ENCODE measurements around the gene C14orf119. TPM values are rescaled to one million over a fixed set of nuclear protein-coding genes. Genes with fewer than 3 reads are reported as not detected.
A peak's percentile ranks its signal among the peaks of the same experiment; 100 is the strongest.

C14orf119 gene
- total RNA-seq, 2 donors from 2014 or later: 35.2 to 38.7 TPM

- DNase-seq (ENCODE audit: low spot score): no peak
- intact Hi-C loops (cut with DNase I): no loop called here
These were observed 18.4 kb upstream of the C14orf119 start for GRCh38 chr14:23076785-23077408.

- peak; percentile 38 for DNase-seq (ENCODE audit: low spot score)
- intact Hi-C loops (cut with DNase I): no loop called here
These were observed 17.3 kb upstream of the C14orf119 start for GRCh38 chr14:23077962-23078361.

GRCh38 chr14:23078692-23079116 is 16.6 kb upstream of the C14orf119 start:
- peak; percentile 90 for DNase-seq (ENCODE audit: low spot score)

GRCh38 chr14:23079716-23080115 is 15.6 kb upstream of the C14orf119 start:
- DNase-seq (ENCODE audit: low spot score): no peak
- intact Hi-C loops (cut with DNase I): no loop called here

More at GRCh38 chr14:23078692-23079116, 16.6 kb upstream of the C14orf119 start:
- intact Hi-C loops (cut with DNase I): no loop called here

GRCh38 chr14:23080474-23080873 is 14.8 kb upstream of the C14orf119 start:
- DNase-seq (ENCODE audit: low spot score): no peak
- intact Hi-C loops (cut with DNase I): no loop called here

GRCh38 chr14:23085458-23085857 is 9.8 kb upstream of the C14orf119 start:
- DNase-seq (ENCODE audit: low spot score): no peak
- intact Hi-C loops (cut with DNase I): no loop called here

GRCh38 chr14:23086565-23086964 is 8.7 kb upstream of the C14orf119 start:
- intact Hi-C loops (cut with DNase I): no loop called here
- no peak for DNase-seq (ENCODE audit: low spot score)

- intact Hi-C loops (cut with DNase I): no loop called here
- peak; percentile 60 for DNase-seq (ENCODE audit: low spot score)
These were observed 5.6 kb upstream of the C14orf119 start for GRCh38 chr14:23089498-23090253.

GRCh38 chr14:23090254-23090636 is 5.1 kb upstream of the C14orf119 start:
- intact Hi-C loops (cut with DNase I): no loop called here
- no peak for DNase-seq (ENCODE audit: low spot score)

- intact Hi-C loops (cut with DNase I): no loop called here
These were observed 3.7 kb upstream of the C14orf119 start for GRCh38 chr14:23091294-23092225.

GRCh38 chr14:23093104-23093503 is 2.2 kb upstream of the C14orf119 start:
- DNase-seq (ENCODE audit: low spot score): no peak
- intact Hi-C loops (cut with DNase I): no loop called here

More at GRCh38 chr14:23091294-23092225, 3.7 kb upstream of the C14orf119 start:
- peak; percentile 28 for DNase-seq (ENCODE audit: low spot score)

GRCh38 chr14:23093526-23093925 is 1.8 kb upstream of the C14orf119 start:
- DNase-seq (ENCODE audit: low spot score): no peak
- intact Hi-C loops (cut with DNase I): no loop called here

- no peak for DNase-seq (ENCODE audit: low spot score)
- intact Hi-C loops (cut with DNase I): no loop called here
These were observed 1.2 kb upstream of the C14orf119 start for GRCh38 chr14:23093991-23094665.

- peak; percentile 89 for DNase-seq (ENCODE audit: low spot score)
- intact Hi-C loops (cut with DNase I): no loop called here
These were observed 574 bp upstream of the C14orf119 start, which contains the start of gene ACIN1 for GRCh38 chr14:23094666-23095195. Gene ACIN1 (minus strand): TSS chr14:23095136. CDS start chr14:23095112, 24 bp downstream.

GRCh38 chr14:23097786-23098185 is 2.5 kb downstream of the C14orf119 start:
- intact Hi-C loops (cut with DNase I): no loop called here
- DNase-seq (ENCODE audit: low spot score): peak; percentile 68

- intact Hi-C loops (cut with DNase I): no loop called here
- peak; percentile 23 for DNase-seq (ENCODE audit: low spot score)
These were observed 4.0 kb downstream of the C14orf119 start for GRCh38 chr14:23099212-23099861.

- DNase-seq (ENCODE audit: low spot score): peak; percentile 74
- intact Hi-C loops (cut with DNase I): no loop called here
These were observed 6.1 kb downstream of the C14orf119 start for GRCh38 chr14:23101213-23101970.
